ENCODE measurements around the gene SNX11.
"Not testable (repeated sequence)": the region's sequence is repeated elsewhere in the genome, so short reads cannot be mapped to it uniquely, and the experiment has no call there.

Gene SNX11

GRCh38 chr17:48107137-48108055 is at the start of gene SNX11:
SNX11 (plus strand) TSS chr17:48107766; CDS start chr17:48112044, 4,278 bp downstream.
- DNase-seq, result peak; percentile 89

- no peak for DNase-seq
These were observed 49.0 kb upstream of the SNX11 start for GRCh38 chr17:48058393-48059124.

GRCh38 chr17:48059125-48059668 is 48.4 kb upstream of the SNX11 start:
- no peak for DNase-seq

- no peak for DNase-seq
These were observed 47.3 kb upstream of the SNX11 start for GRCh38 chr17:48060249-48060648.

GRCh38 chr17:48062273-48062672 is 45.3 kb upstream of the SNX11 start:
- DNase-seq, result no peak

- no peak for DNase-seq
These were observed 42.9 kb upstream of the SNX11 start for GRCh38 chr17:48064638-48065037.

GRCh38 chr17:48066192-48066591 is 41.4 kb upstream of the SNX11 start:
- no peak for DNase-seq

GRCh38 chr17:48066656-48067055 is 40.9 kb upstream of the SNX11 start:
- no peak for DNase-seq

GRCh38 chr17:48067245-48067644 is 40.3 kb upstream of the SNX11 start:
- no peak for DNase-seq

- not testable (repeated sequence) for DNase-seq
These were observed 39.8 kb upstream of the SNX11 start for GRCh38 chr17:48067808-48068207.

- DNase-seq, result no peak
These were observed 39.0 kb upstream of the SNX11 start for GRCh38 chr17:48068491-48068961.

- DNase-seq, result no peak
These were observed 37.4 kb upstream of the SNX11 start for GRCh38 chr17:48070195-48070594.

GRCh38 chr17:48071654-48072053 is 35.9 kb upstream of the SNX11 start:
- DNase-seq, result no peak

- not testable (repeated sequence) for DNase-seq
These were observed 34.8 kb upstream of the SNX11 start for GRCh38 chr17:48072811-48073210.

- not testable (repeated sequence) for DNase-seq
These were observed 33.9 kb upstream of the SNX11 start for GRCh38 chr17:48073566-48074094.

GRCh38 chr17:48074322-48075081 is 33.1 kb upstream of the SNX11 start:
- peak; percentile 60 for DNase-seq

GRCh38 chr17:48077152-48077551 is 30.4 kb upstream of the SNX11 start:
- DNase-seq, result not testable (repeated sequence)

- no peak for DNase-seq
These were observed 25.7 kb upstream of the SNX11 start for GRCh38 chr17:48081858-48082257.

- DNase-seq, result no peak
These were observed 22.6 kb upstream of the SNX11 start for GRCh38 chr17:48084932-48085331.

- no peak for DNase-seq
These were observed 14.1 kb upstream of the SNX11 start for GRCh38 chr17:48093341-48094045.

GRCh38 chr17:48095611-48096010 is 12.0 kb upstream of the SNX11 start:
- DNase-seq, result no peak

GRCh38 chr17:48100160-48100559 is 7.4 kb upstream of the SNX11 start:
- DNase-seq, result no peak

Measured in NCI-H1048 (cell line).